HEK293T (cell line): ENCODE data around the gene VPS37C.

Experiments used
- ARNT ChIP-seq: fragments of 450-650 bp; IDR thresholded peaks from 2 replicates; pipeline ENCODE4 v1.6.1; 2017; ENCODE audit warnings: mild to moderate bottlenecking
- BHLHE40 ChIP-seq: fragments of 450-650 bp; IDR thresholded peaks from 2 replicates; pipeline ENCODE4 v1.6.1; 2016; ENCODE audit warnings: mild to moderate bottlenecking, moderate library complexity, borderline replicate concordance
- FOXA1 ChIP-seq: fragments of 450-650 bp; IDR thresholded peaks from 2 replicates; pipeline ENCODE4 v1.6.1; 2016; ENCODE audit warnings: mild to moderate bottlenecking
- FOXK2 ChIP-seq: fragments of 450-650 bp; IDR thresholded peaks from 2 replicates; pipeline ENCODE4 v1.6.1; 2016; ENCODE audit warnings: mild to moderate bottlenecking
- FOXM1 ChIP-seq: fragments of 450-650 bp; IDR thresholded peaks from 2 replicates; pipeline ENCODE4 v1.6.1; 2017; ENCODE audit warnings: mild to moderate bottlenecking, borderline replicate concordance
- SP1 ChIP-seq: fragments of 450-650 bp; IDR thresholded peaks from 2 replicates; pipeline ENCODE4 v1.6.1; 2017
- SUZ12 ChIP-seq: fragments of 450-650 bp; IDR thresholded peaks from 2 replicates; pipeline ENCODE4 v1.6.1; 2016; ENCODE audit warnings: mild to moderate bottlenecking
- TARDBP ChIP-seq: fragments of 450-650 bp; IDR thresholded peaks from 2 replicates; pipeline ENCODE4 v1.6.1; 2016
- TF ChIP-seq, protein P1 (sequence below): fragments of 450-650 bp; IDR thresholded peaks from 2 replicates; pipeline ENCODE4 v1.6.1; 2016

- TF ChIP-seq, protein P1, sequence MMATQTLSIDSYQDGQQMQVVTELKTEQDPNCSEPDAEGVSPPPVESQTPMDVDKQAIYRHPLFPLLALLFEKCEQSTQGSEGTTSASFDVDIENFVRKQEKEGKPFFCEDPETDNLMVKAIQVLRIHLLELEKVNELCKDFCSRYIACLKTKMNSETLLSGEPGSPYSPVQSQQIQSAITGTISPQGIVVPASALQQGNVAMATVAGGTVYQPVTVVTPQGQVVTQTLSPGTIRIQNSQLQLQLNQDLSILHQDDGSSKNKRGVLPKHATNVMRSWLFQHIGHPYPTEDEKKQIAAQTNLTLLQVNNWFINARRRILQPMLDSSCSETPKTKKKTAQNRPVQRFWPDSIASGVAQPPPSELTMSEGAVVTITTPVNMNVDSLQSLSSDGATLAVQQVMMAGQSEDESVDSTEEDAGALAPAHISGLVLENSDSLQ: no peak
- TF ChIP-seq TARDBP: no peak
- TF ChIP-seq FOXM1: no peak
- no peak for TF ChIP-seq BHLHE40
- TF ChIP-seq FOXK2: no peak
- TF ChIP-seq FOXA1: no peak
- TF ChIP-seq ARNT: no peak
- TF ChIP-seq SUZ12: no peak
- TF ChIP-seq SP1: no peak
These were observed 3.5 kb downstream of the VPS37C start for GRCh38 chr11:61157743-61158142.
